Small intestine (tissue), 16 donors: ENCODE data around the gene GPR75. TPM values are rescaled to one million over a fixed set of nuclear protein-coding genes. Genes with fewer than 3 reads are reported as not detected.

Experiments
- DNase-seq, 2 donors: peaks; one replicate each; pipeline versions ENCODE4 v3.0.0 to v3.0.0-alpha.2; 2013
- FAIRE-seq: peaks from 2 replicates; lab custom pipeline; 2012; peaks lifted over from hg19 to GRCh38; lab: Jason Lieb, UNC
- H3K27ac ChIP-seq, 3 donors: one replicate each; pipeline ENCODE4 v1.5.1; 2013; ENCODE audit warnings: low read length in 2 of 3, mild to moderate bottlenecking in 2 of 3, control low read depth in 1 of 3, inconsistent platforms in 1 of 3, low read depth in 1 of 3, moderate library complexity in 1 of 3
- H3K27me3 ChIP-seq, 3 donors: one replicate each; pipeline ENCODE4 v1.6.1; 2013; ENCODE audit warnings: low read length in 3 of 3, inconsistent platforms in 1 of 3; ENCODE audit not compliant: control insufficient read depth in 3 of 3, insufficient read depth in 3 of 3
- H3K36me3 ChIP-seq, 3 donors: one replicate each; pipeline ENCODE4 v1.6.1; 2013; ENCODE audit warnings: low read length in 3 of 3, inconsistent platforms in 1 of 3, low read depth in 1 of 3, mild to moderate bottlenecking in 1 of 3, moderate library complexity in 1 of 3; ENCODE audit not compliant: control insufficient read depth in 3 of 3, insufficient read depth in 2 of 3
- H3K4me1 ChIP-seq, 3 donors: one replicate each; pipeline ENCODE4 v1.6.1; 2013; ENCODE audit warnings: low read length in 2 of 3, inconsistent platforms in 1 of 3, low read depth in 1 of 3, mild to moderate bottlenecking in 1 of 3, moderate library complexity in 1 of 3; ENCODE audit not compliant: control insufficient read depth in 3 of 3, insufficient read depth in 2 of 3
- H3K4me3 ChIP-seq, 3 donors: one replicate each; pipeline ENCODE4 v1.5.1; 2013; ENCODE audit warnings: low read length in 3 of 3, control low read depth in 1 of 3, inconsistent platforms in 1 of 3, low read depth in 1 of 3, mild to moderate bottlenecking in 1 of 3, moderate library complexity in 1 of 3
- H3K9me3 ChIP-seq, 2 donors: one replicate each; pipeline ENCODE4 v1.6.1; 2013; ENCODE audit warnings: low read depth in 1 of 2, low read length in 1 of 2; ENCODE audit not compliant: control insufficient read depth in 2 of 2, insufficient read depth in 1 of 2
- WGBS, 3 donors: extraction: QIAGEN DNeasy Blood & Tissue Kit; methylation state at CpG; one replicate each; pipeline ENCODE4 v1.1.7; 2013; 5-methylcytosine and 5-hydroxymethylcytosine counted together
- long read RNA-seq, 10 donors: transcript quantifications; one replicate each; lab custom pipeline, GENCODE V29; 2026
- polyA plus RNA-seq, 4 donors: library from polyadenylated mRNA; stranded (reverse) in 3 of 4; unstranded in 1 of 4; fragments of 200-250 nt in 3 of 4; fragments of 120-200 nt in 1 of 4; gene quantifications; one replicate each; pipeline versions ENCODE4 v1.2.1 to v1.2.3, GENCODE V29; 2013
- donor health status: healthy with polysubstance abuse.
- donor health status: control.
- donor health status: control.
- donor health status: Bipolar disorder and iron deficiency.
- donor health status: healthy.

GPR75 gene
- polyA plus RNA-seq = 1 to 10 TPM in 1 of 4 donors, under 1 TPM in 2, not detected in 1; 0.27 to 4.2 (median 0.52) TPM
- long read RNA-seq, donor 1 = 0 reads
- long read RNA-seq, donor 2 = 0 reads
- long read RNA-seq, donor 3 = 0 reads
- long read RNA-seq, donor 4 = 0 reads
- long read RNA-seq, donor 5 = 0 reads
- long read RNA-seq, donor 6 = 0 reads
- long read RNA-seq, donor 7 = 0 reads
- long read RNA-seq, donor 8 = 0 reads
- long read RNA-seq, donor 9 = 0 reads
- long read RNA-seq, donor 10 = 0 reads

DNA sequence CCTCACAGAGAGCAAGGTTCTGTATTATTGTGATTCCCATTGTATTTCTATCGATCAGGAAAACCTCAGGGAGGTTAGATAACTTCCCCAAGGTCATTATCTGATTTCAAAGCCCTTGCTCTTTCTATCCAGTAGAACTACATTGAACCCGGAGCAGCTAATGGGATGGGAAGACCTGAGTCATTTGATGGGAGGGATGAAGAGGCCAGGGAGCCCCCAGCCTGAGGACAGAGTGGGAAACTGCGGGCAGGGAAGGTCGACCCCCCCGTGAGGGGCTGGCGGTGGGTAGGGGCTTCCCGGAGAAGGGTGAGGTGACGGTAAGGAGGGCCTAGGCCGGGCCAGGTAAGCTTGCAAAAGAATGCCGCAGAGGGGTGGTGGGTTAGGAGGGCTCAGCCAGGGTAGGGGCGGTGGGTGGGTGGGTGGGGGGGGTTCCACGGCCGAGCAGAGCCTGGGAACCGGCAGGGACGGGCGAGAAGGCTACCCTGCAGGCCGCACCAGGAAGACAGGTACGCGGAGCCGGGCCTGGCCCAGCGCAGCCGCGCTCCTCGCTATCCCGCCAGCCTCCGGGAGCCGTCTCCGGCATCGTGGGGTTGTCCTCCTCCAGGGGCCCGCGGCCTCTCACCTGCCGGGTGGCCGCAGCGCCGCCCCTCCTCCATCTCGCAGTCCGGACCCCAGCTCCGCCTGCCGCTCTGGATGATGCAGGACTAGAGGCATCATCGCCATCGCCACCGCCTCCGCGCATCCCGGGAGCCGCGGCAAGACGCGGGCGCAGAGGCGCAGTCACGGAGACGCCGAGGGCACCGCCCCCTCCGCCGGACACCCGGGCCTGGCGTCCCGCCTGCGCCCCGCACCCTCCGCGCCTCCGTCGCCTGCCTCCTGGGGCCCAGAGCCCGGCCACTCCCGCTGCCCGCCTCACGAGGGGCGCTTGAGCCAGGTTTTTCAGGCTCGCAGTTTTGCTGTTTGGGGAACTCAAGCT, at the start of gene GPR75:
Gene GPR75, minus strand, starts transcription at position 762 of the 976 bp plus-strand sequence. CDS start 5,211 bp downstream, outside the sequence.
- 26 to 39% (median 38%) methylated on average over 39 to 72 of the region's 72 CpGs for whole genome bisulfite sequencing, 3 donors
- Histone ChIP-seq H3K4me1 (peaks cover 0 to 2% (median 0%) of the 10 kb centered on the region in 3 donors), H3K27ac (no peak within 1 kb of the TSS), H3K9me3 (no peaks in the 10 kb centered on the region), H3K36me3 (peaks cover 0 to 5% (median 4%) of the 10 kb centered on the region in 3 donors), H3K4me3 (peak within 1 kb of the TSS in 2 of 3 donors; percentile 39 to 45), H3K27me3 (no peaks in the 10 kb centered on the region)
- DNase-seq (peak; percentile 9 to 73), FAIRE-seq (no peak)

DNA sequence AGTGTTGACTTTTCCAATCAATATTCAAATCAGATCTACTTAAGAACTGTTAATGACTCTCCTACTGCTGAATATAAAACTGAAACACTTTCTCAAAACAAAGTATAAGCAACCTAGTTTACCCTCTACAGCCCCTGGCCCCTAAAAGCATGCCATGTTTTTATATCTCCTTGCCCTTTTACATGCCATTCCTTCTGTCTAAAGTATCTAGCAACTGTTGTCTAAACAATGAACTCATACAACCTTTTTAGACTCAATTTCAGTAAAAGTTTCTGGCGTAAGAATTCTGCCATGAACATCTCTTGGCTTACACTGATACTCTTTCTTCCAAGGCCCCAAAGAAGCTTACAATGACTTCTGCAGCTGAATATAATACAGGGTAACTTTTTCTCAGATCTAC, 47.8 kb upstream of the GPR75 start:
- no peak for FAIRE-seq
- Histone ChIP-seq H3K36me3 (peaks cover 2 to 20% (median 16%) of the 10 kb centered on the region in 3 donors), H3K4me3 (no peak overlapping the region), H3K27me3 (no peaks in the 10 kb centered on the region), H3K4me1 (peaks cover 0 to 2% (median 0%) of the 10 kb centered on the region in 3 donors), H3K9me3 (no peaks in the 10 kb centered on the region), H3K27ac (no peak overlapping the region)
- no peak for DNase-seq
- WGBS, 3 donors = 89 to 97% (median 93%) methylated on average over 1 of the region's 1 CpG

DNA sequence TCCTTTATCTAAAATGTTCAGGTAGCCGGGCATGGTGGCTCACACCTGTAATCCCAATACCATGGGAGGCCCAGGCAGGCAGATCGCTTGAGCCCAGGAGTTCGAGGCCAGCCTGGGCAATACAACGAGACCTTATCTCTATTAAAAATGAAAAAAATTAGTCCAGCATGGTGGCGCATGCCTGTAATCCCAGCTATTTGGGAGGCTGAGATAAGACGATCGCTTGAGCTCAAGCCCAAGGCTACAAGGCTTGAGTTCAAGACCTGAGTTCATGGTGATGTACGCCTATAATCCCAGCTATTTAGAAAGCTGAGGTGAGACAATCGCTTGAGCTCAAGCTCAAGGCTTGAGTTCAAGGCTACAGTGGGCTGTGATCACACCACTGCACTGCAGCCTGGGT, 45.6 kb upstream of the GPR75 start:
- Histone ChIP-seq H3K36me3 (peaks cover 3 to 23% (median 20%) of the 10 kb centered on the region in 3 donors), H3K27me3 (no peaks in the 10 kb centered on the region)
- WGBS, 3 donors = 97% methylated on average over 9 of the region's 9 CpGs

DNA sequence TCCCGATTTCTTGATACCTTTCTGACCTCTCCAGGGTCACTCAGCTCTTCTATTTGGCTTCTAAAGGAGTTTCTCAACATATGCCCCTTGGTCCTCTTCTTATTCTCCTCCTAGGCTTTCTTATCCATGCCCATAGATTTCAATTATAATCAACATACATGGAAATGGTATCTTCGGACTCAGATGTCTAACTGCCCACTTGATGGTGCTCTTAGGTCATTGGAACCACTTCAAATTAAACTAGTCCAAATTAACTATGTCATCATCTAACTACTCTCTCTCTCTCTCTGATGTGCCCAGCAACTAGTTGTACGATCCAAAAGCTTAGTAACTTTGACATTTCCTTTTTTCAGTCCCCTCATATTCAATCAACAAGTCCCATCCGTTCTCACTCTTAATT, 43.2 kb upstream of the GPR75 start:
- H3K27ac ChIP-seq = no peak overlapping the region
- FAIRE-seq = no peak
- no peaks in the 10 kb centered on the region for H3K27me3 ChIP-seq
- H3K4me1 ChIP-seq = no peaks in the 10 kb centered on the region
- H3K4me3 ChIP-seq = no peak overlapping the region
- H3K36me3 ChIP-seq = peaks cover 11 to 27% (median 25%) of the 10 kb centered on the region in 3 donors
- H3K9me3 ChIP-seq = no peaks in the 10 kb centered on the region
- WGBS, 3 donors = 79 to 86% (median 79%) methylated on average over 4 of the region's 4 CpGs
- no peak for DNase-seq

More for the DNA sequence above, 45.6 kb upstream of the GPR75 start:
- H3K4me1 ChIP-seq = no peaks in the 10 kb centered on the region
- no peak overlapping the region for H3K27ac ChIP-seq
- DNase-seq (no peak), FAIRE-seq (no peak)
- no peak overlapping the region for H3K4me3 ChIP-seq
- H3K9me3 ChIP-seq = no peaks in the 10 kb centered on the region

DNA sequence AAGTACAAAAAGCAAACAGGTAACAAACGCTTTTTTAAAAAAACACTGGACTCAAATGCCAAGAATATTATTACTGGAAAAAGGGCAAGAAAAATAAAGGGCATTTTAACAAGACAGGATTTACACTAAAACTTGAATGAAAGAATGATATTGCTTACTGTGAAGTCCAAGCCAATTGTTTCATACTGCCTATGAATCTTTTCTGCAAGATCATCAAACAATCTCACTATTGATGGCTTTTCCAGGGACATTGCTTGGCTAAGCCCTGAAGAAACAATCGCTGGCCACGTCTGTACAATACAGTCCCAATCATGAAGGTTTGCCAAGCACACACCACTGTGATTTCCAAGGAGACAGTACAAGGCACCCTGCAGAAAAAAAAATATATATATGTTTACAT, 41.4 kb upstream of the GPR75 start:
- Histone ChIP-seq H3K36me3 (peaks cover 17 to 30% (median 23%) of the 10 kb centered on the region in 3 donors), H3K4me1 (no peaks in the 10 kb centered on the region), H3K27me3 (no peaks in the 10 kb centered on the region), H3K27ac (no peak overlapping the region), H3K4me3 (no peak overlapping the region), H3K9me3 (no peaks in the 10 kb centered on the region)
- FAIRE-seq (no peak), DNase-seq (no peak)
- 90 to 93% (median 91%) methylated on average over 3 of the region's 3 CpGs for WGBS, 3 donors

DNA sequence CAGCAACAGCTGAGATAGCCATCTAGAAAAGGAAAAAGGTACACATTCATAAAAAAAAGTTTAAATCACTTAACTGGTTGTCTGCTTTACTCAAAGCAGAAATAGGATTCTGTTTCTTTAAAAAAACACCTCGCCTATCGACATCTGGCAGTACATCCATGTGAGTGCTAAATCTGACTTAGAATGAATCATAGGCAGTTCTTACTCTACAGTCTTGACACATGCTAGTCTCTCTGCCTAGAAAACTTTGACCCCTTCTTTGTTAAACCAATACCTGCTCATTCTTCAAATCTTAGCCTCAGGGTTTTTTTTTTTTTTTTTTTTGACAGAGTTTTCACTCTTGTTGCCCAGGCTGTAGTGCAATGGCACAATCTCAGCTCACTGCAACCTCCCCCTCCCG, 37.1 kb upstream of the GPR75 start:
- H3K36me3 ChIP-seq = peaks cover 14 to 21% (median 17%) of the 10 kb centered on the region in 3 donors
- H3K27me3 ChIP-seq = no peaks in the 10 kb centered on the region
- H3K27ac ChIP-seq = peak overlapping the region in 1 of 3 donors; percentile 16
- no peak overlapping the region for H3K4me3 ChIP-seq
- H3K4me1 ChIP-seq = no peaks in the 10 kb centered on the region
- no peaks in the 10 kb centered on the region for H3K9me3 ChIP-seq
- no peak for FAIRE-seq
- DNase-seq = peak; percentile 31 to 54
- 36 to 68% (median 63%) methylated on average over 3 of the region's 3 CpGs for WGBS, 3 donors

DNA sequence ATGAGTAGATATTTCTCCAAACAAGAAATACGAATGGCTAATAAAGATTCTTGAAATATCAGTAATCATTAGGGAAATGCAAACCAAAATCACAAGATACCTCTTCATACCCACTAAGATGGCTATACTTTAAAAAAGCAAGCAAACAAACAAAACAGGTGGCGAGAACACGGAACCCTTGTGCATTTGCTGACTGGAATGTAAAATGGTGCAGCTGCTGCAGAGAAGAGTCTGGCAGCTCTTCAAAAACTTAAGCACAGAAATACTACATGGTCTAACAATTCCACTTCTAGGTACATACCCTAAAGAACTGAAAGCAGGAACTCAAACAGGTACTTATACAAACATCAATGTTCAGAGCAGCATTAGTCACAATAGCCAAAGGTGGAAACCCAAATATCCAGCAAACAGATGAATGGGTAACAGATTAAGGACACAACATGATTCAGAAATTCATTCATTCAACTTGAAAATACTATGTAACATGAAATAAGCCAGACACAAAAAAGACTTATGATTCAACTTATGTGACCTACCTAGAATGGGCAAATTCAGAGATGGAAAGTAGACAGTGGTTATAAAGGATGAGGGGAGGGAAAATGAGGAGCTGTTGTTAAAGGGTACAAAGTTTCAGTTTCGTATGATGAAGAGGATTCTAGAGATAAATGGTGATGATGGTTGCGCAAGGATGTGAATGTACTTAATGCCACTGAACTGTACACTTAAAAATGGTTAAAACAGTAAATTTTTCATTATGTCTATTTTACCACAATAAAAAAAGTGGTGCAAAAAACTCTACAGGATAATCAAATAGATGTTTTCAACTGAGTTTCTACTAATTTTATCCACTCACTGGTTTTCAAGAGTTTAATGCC, 26.9 kb upstream of the GPR75 start:
- DNase-seq (no peak), FAIRE-seq (no peak)
- Histone ChIP-seq H3K4me3 (no peak overlapping the region), H3K4me1 (no peaks in the 10 kb centered on the region), H3K9me3 (no peaks in the 10 kb centered on the region), H3K36me3 (peaks cover 4 to 25% (median 24%) of the 10 kb centered on the region in 3 donors), H3K27ac (no peak overlapping the region), H3K27me3 (no peaks in the 10 kb centered on the region)
- WGBS, 3 donors = 87 to 93% (median 88%) methylated on average over 5 of the region's 5 CpGs
